H1 (cell line): Measurements from ENCODE around the gene ALG6. TPM values are rescaled to one million over a fixed set of nuclear protein-coding genes. Genes with fewer than 3 reads are reported as not detected.
A peak's percentile ranks its signal among the peaks of the same experiment; 100 is the strongest.

ENCODE experiments used
- ATF3 ChIP-seq: IDR thresholded peaks from 2 replicates; pipeline ENCODE4 v1.6.1; 2011; ENCODE audit warnings: low read depth, mild to moderate bottlenecking, low read length; ENCODE audit not compliant: insufficient read depth
- CREB1 ChIP-seq: IDR thresholded peaks from 2 replicates; pipeline ENCODE4 v1.6.1; 2012; ENCODE audit warnings: inconsistent platforms
- EZH2 ChIP-seq: fragments of 200-600 bp; sonication (generic); IDR thresholded peaks from 2 replicates; pipeline ENCODE4 v1.7.1; 2012; ENCODE audit warnings: low read depth, mild to moderate bottlenecking, moderate library complexity, low read length, inconsistent platforms; ENCODE audit not compliant: severe bottlenecking
- GTF2F1 ChIP-seq: IDR thresholded peaks from 2 replicates; pipeline ENCODE4 v1.6.1; 2012; ENCODE audit warnings: low read depth, low read length, improper control_type of control experiment, borderline replicate concordance
- JUND ChIP-seq: IDR thresholded peaks from 2 replicates; pipeline ENCODE4 v1.6.1; 2011; ENCODE audit warnings: mild to moderate bottlenecking, improper control_type of control experiment, low read length
- KDM4A ChIP-seq: IDR thresholded peaks from one replicate; pipeline ENCODE4 v1.7.1; 2012; ENCODE audit warnings: low read depth, mild to moderate bottlenecking, moderate library complexity, low read length, inconsistent platforms; ENCODE audit not compliant: severe bottlenecking
- MAX ChIP-seq: IDR thresholded peaks from 2 replicates; pipeline ENCODE4 v1.6.1; 2012; ENCODE audit warnings: inconsistent platforms
- NANOG ChIP-seq: IDR thresholded peaks from 2 replicates; pipeline ENCODE4 v1.6.1; 2011; ENCODE audit warnings: low read length, low read depth, mild to moderate bottlenecking, inconsistent platforms; ENCODE audit not compliant: insufficient read depth, poor library complexity, severe bottlenecking
- NRF1 ChIP-seq: IDR thresholded peaks from 2 replicates; pipeline ENCODE4 v1.6.1; 2011; ENCODE audit warnings: mild to moderate bottlenecking, low read depth, low read length, improper control_type of control experiment
- PHF8 ChIP-seq: fragments of 200-600 bp; sonication (generic); conservative IDR thresholded peaks from 2 replicates; pipeline ENCODE4 v1.7.1; 2012; ENCODE audit warnings: low read depth, mild to moderate bottlenecking, inconsistent platforms, low read length, moderate library complexity
- POLR2AphosphoS5 ChIP-seq: IDR thresholded peaks from 2 replicates; pipeline ENCODE4 v1.6.1; 2011; ENCODE audit warnings: low read depth, low read length
- SIN3A ChIP-seq, 2 experiments: IDR thresholded peaks in 1 of 2; conservative IDR thresholded peaks in 1 of 2; 2 replicates each; pipeline ENCODE4 v1.6.1; 2011 to 2012; ENCODE audit warnings: low read length in 2 of 2, improper control_type of control experiment in 1 of 2, low read depth in 1 of 2, mild to moderate bottlenecking in 1 of 2
- SRF ChIP-seq: IDR thresholded peaks from 2 replicates; pipeline ENCODE4 v1.6.1; 2011; ENCODE audit warnings: mild to moderate bottlenecking, low read depth, low read length, moderate library complexity
- SUZ12 ChIP-seq: fragments of 200-600 bp; sonication (generic); IDR thresholded peaks from 2 replicates; pipeline ENCODE4 v1.6.1; 2012; ENCODE audit warnings: mild to moderate bottlenecking, inconsistent platforms, low read length, moderate library complexity, mixed read lengths
- TAF7 ChIP-seq: optimal IDR thresholded peaks from 2 replicates; pipeline ENCODE3; 2011; ENCODE audit warnings: low read depth, mild to moderate bottlenecking, inconsistent platforms, low read length, moderate library complexity, borderline replicate concordance
- TBP ChIP-seq: IDR thresholded peaks from 2 replicates; pipeline ENCODE4 v1.6.1; 2011; ENCODE audit warnings: low read depth, low read length, improper control_type of control experiment
- USF2 ChIP-seq: IDR thresholded peaks from 2 replicates; pipeline ENCODE4 v1.6.1; 2011; ENCODE audit warnings: low read length, improper control_type of control experiment
- polyA plus RNA-seq, 7 experiments: library from polyadenylated mRNA; depleted of rRNA in 3 of 7; stranded (reverse) in 5 of 7; unstranded in 2 of 7; fragments of >200 nt in 5 of 7; fragments of 200-250 nt in 2 of 7; gene quantifications; 1 replicate in 5 of 7; 2 replicates in 1 of 7; 4 replicates in 1 of 7; pipeline versions ENCODE4 v1.2.1 to v1.2.3, GENCODE V29; 2011 to 2013; ENCODE audit warnings: missing spikeins in 2 of 7, mixed read lengths in 2 of 7
- total RNA-seq: library from RNA; stranded (reverse); fragmentation: NEBNext Ultra II Directional; extraction: Animal tissue kit (Norgen Biotek cat#: 25700); gene quantifications from 2 replicates; pipeline ENCODE4 v1.2.1, GENCODE V29; 2021

Gene ALG6
- total and polyA plus RNA-seq, 2 of the 8 experiments (the other 6 are each of a cell fraction or from before 2014, with no cell fraction given): 17.8 to 26.8 TPM

- TF ChIP-seq SIN3A (conservative IDR thresholded peaks at IDR 0.05 in 1 of 2, IDR thresholded peaks at IDR 0.05 in 1 of 2; ENCODE audit: low read depth in 1 of 2, low read length in 2 of 2): peak; percentile 20 to 36; a peak in 1 of 4 replicates
- TF ChIP-seq KDM4A: peak; percentile 79
- peak; percentile 13 for TF ChIP-seq TAF7
- no peak for TF ChIP-seq GTF2F1
- no peak for TF ChIP-seq EZH2
- TF ChIP-seq TBP: peak; percentile 70; the same call in 1 of the 2 replicates
- TF ChIP-seq JUND: peak; percentile 53
- TF ChIP-seq POLR2AphosphoS5: peak; percentile 76
- peak; percentile 32 for TF ChIP-seq NANOG
- no peak for TF ChIP-seq NRF1
- peak; percentile 91 for TF ChIP-seq USF2
- TF ChIP-seq SUZ12: no peak
- peak; percentile 53 for TF ChIP-seq PHF8
- peak; percentile 91 for TF ChIP-seq CREB1
- TF ChIP-seq MAX: peak; percentile 64
- peak; percentile 44; the same call in 1 of the 2 replicates for TF ChIP-seq ATF3
- TF ChIP-seq SRF: no peak
Measured at GRCh38 chr1:63322114-63322943, 45.1 kb upstream of the ALG6 start, which contains the start of gene FOXD3 (continued).
